DMS114 treated with DMSO at 0.1 percent for 48 hours (cell line): ENCODE measurements around the gene POTEB2.
"Not testable (repeated sequence)": the region's sequence is repeated elsewhere in the genome, so short reads cannot be mapped to it uniquely, and the experiment has no call there.

Experiments used
- DNase-seq: peaks from one replicate; lab custom pipeline; 2025; ENCODE audit not compliant: unreplicated experiment; lab: John Stamatoyannopoulos, UW

POTEB2 gene

DNA sequence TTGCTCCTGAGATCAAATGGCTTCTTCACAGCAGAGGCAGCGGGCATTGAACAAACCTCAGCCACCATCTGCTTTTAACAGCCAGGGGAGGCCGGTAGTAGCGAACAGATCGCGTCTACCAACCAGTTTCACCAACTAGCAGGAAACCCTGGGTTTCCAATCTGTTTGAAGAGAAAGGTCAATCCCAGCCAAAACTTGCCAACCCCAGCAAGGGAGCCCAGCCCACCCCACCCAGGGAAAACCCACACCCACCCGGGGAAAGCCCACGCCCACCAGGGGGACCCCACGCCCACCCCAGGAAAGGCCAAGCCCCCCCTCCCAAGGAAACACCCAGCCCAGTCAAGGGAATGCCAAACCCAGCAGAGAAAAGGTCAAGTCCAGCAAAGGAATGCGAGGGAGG is at the start of gene POTEB2:
Gene POTEB2 (minus strand): TSS at position 101 of the 400 bp plus-strand sequence. CDS start 33 bp downstream, at position 68.
- not testable (repeated sequence) for DNase-seq

DNA sequence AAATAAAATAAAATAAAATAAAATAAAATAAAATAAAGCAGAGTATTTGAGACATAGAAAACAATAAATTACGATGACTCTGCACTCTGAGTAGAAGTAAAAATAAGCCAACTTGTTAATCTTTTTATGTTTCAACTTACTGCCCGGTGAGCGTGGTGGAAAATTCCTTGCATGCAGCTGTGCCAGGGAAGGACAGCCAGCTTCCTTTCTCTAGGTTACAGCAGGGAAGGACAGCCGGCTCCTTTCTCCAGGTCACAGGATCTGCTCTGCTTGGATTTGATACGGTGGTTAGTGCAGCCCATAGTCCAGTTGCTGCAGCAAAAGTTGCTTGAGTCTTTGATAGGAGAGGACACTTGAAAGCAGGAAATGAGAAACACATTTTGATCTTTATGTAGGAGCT is 13.8 kb upstream of the POTEB2 start:
- not testable (repeated sequence) for DNase-seq

DNA sequence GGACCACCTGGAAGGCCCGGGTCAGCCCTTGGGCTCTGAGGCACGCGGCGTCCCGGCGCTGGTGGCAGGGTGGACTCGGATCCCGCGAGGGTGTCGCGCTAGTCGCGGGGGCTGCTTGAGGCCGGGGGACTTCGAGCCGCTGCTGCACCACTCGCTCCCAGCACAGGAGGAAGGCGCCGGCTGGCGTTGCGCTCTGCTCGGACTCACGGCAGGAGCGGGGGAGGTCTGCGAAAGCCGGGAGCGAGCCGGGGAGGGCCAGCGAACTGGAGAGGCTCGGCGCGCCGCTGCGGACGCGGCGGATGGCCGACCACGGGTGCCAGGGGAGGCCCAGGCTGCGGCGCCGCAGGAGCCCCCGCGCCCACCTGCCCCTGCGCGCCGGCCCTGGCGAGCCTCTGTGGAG is 12.3 kb upstream of the POTEB2 start:
- DNase-seq = not testable (repeated sequence)

DNA sequence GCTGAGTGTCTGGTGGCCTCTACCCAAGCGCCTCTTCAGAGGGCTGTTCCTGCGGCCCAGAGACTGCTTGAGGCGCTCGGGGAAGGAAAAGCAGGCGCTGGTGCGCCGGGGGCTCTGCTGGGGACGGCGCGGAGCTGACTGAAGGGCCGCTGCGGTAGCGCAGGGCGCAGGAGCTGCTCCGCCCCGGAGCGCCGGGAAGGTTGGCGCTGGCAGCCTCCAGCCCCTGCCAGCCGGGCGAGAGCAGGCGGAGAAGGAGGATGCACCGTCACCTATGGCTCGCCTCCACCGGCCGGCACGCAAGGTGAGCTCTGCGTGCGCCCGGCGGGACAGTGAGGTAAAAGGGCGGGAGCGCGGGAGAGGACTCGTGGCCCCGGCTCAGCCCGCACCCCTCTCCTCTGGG is 11.7 kb upstream of the POTEB2 start:
- DNase-seq = not testable (repeated sequence)
